NCI-H446 (cell line): Measurements from ENCODE around the gene IFNGR2.
A peak's percentile ranks its signal among the peaks of the same experiment; 100 is the strongest.
"Not testable (repeated sequence)": the region's sequence is repeated elsewhere in the genome, so short reads cannot be mapped to it uniquely, and the experiment has no call there.

Experiments used
- DNase-seq, 2 experiments: peaks; one replicate each; lab custom pipeline; 2025; lab: John Stamatoyannopoulos, UW

The IFNGR2 gene

GRCh38 chr21:33437140-33437539 lies 33.9 kb downstream of the IFNGR2 start:
- no peak for DNase-seq

- no peak for DNase-seq
Measured at GRCh38 chr21:33441489-33442477, 38.6 kb downstream of the IFNGR2 start.

- DNase-seq = no peak
Measured at GRCh38 chr21:33443194-33443593, 40.0 kb downstream of the IFNGR2 start.

- no peak for DNase-seq
Measured at GRCh38 chr21:33444499-33444898, 41.3 kb downstream of the IFNGR2 start.

GRCh38 chr21:33446620-33447019 lies 43.4 kb downstream of the IFNGR2 start:
- not testable (repeated sequence) for DNase-seq

GRCh38 chr21:33449616-33450015 lies 46.4 kb downstream of the IFNGR2 start:
- DNase-seq = no peak

GRCh38 chr21:33451634-33452071 lies 48.4 kb downstream of the IFNGR2 start:
- DNase-seq = no peak

- no peak for DNase-seq
Measured at GRCh38 chr21:33452362-33452761, 49.1 kb downstream of the IFNGR2 start.

GRCh38 chr21:33455686-33456446 lies 52.7 kb downstream of the IFNGR2 start:
- DNase-seq = no peak

- DNase-seq = no peak
Measured at GRCh38 chr21:33458861-33459260, 55.6 kb downstream of the IFNGR2 start.

GRCh38 chr21:33461538-33462250 lies 58.5 kb downstream of the IFNGR2 start:
- no peak for DNase-seq

GRCh38 chr21:33469183-33469582 lies 66.0 kb downstream of the IFNGR2 start:
- DNase-seq = not testable (repeated sequence)

GRCh38 chr21:33470701-33471100 lies 67.5 kb downstream of the IFNGR2 start:
- DNase-seq = no peak

- DNase-seq = no peak
Measured at GRCh38 chr21:33473344-33473743, 70.1 kb downstream of the IFNGR2 start.

- DNase-seq = no peak
Measured at GRCh38 chr21:33477066-33477465, 73.9 kb downstream of the IFNGR2 start.

- DNase-seq = no peak
Measured at GRCh38 chr21:33478182-33478581, 75.0 kb downstream of the IFNGR2 start.

- DNase-seq = no peak
Measured at GRCh38 chr21:33478935-33479678, 75.9 kb downstream of the IFNGR2 start.

- DNase-seq = peak; percentile 84 to 97
Measured at GRCh38 chr21:33479679-33480480, 76.7 kb downstream of the IFNGR2 start, which contains the start of gene TMEM50B. Gene TMEM50B, minus strand, starts transcription at chr21:33479974. Its CDS starts 11,089 bp downstream, at chr21:33468885.

- DNase-seq = no peak
Measured at GRCh38 chr21:33480481-33481103, 77.4 kb downstream of the IFNGR2 start.
